Measurements from ENCODE around the gene CLEC5A.

DNA sequence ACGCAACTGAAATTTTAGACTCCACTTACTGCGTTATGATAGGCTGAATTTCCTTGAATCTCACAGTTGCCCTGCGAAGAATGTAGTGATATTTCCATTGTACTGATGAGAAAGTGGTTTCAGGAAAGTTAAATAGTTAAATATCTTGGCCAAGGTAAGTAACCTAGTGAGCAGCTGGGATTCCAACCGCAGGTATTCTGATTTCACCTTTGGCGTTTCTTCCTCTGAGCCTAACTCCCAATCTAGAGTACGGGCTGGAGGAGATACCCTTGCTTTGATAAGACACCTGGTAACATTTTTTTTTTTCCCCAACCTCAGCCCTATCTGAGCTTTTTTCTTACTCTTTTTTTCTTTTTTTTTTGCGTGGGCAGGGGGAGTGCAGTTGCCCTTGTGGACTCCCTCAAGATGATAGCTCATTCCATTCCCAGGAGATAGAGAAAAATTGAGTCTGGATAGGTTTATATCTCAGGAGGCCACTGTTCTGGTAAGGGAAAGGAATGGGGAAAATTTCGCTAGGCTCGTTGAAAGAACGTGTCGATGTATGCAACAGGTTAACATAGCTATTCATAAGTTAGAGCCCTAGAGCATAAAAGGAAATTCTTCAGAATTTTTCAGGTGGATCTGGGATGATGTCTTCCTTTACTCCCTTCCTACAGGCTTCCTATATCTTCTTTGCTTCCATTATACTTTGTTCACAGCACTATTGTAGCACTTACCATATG is 29.9 kb upstream of the CLEC5A start:
- TF ChIP-seq, protein P1, sequence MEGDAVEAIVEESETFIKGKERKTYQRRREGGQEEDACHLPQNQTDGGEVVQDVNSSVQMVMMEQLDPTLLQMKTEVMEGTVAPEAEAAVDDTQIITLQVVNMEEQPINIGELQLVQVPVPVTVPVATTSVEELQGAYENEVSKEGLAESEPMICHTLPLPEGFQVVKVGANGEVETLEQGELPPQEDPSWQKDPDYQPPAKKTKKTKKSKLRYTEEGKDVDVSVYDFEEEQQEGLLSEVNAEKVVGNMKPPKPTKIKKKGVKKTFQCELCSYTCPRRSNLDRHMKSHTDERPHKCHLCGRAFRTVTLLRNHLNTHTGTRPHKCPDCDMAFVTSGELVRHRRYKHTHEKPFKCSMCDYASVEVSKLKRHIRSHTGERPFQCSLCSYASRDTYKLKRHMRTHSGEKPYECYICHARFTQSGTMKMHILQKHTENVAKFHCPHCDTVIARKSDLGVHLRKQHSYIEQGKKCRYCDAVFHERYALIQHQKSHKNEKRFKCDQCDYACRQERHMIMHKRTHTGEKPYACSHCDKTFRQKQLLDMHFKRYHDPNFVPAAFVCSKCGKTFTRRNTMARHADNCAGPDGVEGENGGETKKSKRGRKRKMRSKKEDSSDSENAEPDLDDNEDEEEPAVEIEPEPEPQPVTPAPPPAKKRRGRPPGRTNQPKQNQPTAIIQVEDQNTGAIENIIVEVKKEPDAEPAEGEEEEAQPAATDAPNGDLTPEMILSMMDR (tag by site-specific recombination; IDR thresholded peaks at IDR 0.05), result no peak
- no peak for TF ChIP-seq ZNF133 (tag by site-specific recombination; IDR thresholded peaks at IDR 0.05)
- TF ChIP-seq, protein P2, sequence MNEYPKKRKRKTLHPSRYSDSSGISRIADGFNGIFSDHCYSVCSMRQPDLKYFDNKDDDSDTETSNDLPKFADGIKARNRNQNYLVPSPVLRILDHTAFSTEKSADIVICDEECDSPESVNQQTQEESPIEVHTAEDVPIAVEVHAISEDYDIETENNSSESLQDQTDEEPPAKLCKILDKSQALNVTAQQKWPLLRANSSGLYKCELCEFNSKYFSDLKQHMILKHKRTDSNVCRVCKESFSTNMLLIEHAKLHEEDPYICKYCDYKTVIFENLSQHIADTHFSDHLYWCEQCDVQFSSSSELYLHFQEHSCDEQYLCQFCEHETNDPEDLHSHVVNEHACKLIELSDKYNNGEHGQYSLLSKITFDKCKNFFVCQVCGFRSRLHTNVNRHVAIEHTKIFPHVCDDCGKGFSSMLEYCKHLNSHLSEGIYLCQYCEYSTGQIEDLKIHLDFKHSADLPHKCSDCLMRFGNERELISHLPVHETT (tag by site-specific recombination; IDR thresholded peaks at IDR 0.05), result no peak
- no peak for TF ChIP-seq KLF8 (tag by site-specific recombination; IDR thresholded peaks at IDR 0.05)
- TF ChIP-seq, protein P3, sequence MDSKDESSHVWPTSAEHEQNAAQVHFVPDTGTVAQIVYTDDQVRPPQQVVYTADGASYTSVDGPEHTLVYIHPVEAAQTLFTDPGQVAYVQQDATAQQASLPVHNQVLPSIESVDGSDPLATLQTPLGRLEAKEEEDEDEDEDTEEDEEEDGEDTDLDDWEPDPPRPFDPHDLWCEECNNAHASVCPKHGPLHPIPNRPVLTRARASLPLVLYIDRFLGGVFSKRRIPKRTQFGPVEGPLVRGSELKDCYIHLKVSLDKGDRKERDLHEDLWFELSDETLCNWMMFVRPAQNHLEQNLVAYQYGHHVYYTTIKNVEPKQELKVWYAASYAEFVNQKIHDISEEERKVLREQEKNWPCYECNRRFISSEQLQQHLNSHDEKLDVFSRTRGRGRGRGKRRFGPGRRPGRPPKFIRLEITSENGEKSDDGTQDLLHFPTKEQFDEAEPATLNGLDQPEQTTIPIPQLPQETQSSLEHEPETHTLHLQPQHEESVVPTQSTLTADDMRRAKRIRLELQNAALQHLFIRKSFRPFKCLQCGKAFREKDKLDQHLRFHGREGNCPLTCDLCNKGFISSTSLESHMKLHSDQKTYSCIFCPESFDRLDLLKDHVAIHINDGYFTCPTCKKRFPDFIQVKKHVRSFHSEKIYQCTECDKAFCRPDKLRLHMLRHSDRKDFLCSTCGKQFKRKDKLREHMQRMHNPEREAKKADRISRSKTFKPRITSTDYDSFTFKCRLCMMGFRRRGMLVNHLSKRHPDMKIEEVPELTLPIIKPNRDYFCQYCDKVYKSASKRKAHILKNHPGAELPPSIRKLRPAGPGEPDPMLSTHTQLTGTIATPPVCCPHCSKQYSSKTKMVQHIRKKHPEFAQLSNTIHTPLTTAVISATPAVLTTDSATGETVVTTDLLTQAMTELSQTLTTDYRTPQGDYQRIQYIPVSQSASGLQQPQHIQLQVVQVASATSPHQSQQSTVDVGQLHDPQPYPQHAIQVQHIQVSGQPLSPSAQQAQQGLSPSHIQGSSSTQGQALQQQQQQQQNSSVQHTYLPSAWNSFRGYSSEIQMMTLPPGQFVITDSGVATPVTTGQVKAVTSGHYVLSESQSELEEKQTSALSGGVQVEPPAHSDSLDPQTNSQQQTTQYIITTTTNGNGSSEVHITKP (tag by site-specific recombination; IDR thresholded peaks at IDR 0.05), result no peak
- TF ChIP-seq FEZF1 (tag by site-specific recombination; IDR thresholded peaks at IDR 0.05), result no peak
- no peak for TF ChIP-seq ZNF366 (tag by site-specific recombination; conservative IDR thresholded peaks at IDR 0.05)
- no peak for TF ChIP-seq ZNF501 (tag by site-specific recombination; IDR thresholded peaks at IDR 0.05)
- TF ChIP-seq, protein P4, sequence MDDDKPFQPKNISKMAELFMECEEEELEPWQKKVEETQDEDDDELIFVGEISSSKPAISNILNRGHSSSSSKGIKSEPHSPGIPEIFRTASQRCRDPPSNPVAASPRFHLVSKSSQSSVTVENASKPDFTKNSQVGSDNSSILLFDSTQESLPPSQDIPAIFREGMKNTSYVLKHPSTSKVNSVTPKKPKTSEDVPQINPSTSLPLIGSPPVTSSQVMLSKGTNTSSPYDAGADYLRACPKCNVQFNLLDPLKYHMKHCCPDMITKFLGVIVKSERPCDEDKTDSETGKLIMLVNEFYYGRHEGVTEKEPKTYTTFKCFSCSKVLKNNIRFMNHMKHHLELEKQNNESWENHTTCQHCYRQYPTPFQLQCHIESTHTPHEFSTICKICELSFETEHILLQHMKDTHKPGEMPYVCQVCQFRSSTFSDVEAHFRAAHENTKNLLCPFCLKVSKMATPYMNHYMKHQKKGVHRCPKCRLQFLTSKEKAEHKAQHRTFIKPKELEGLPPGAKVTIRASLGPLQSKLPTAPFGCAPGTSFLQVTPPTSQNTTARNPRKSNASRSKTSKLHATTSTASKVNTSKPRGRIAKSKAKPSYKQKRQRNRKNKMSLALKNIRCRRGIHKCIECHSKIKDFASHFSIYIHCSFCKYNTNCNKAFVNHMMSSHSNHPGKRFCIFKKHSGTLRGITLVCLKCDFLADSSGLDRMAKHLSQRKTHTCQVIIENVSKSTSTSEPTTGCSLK (tag by site-specific recombination; IDR thresholded peaks at IDR 0.05), result no peak
- TF ChIP-seq ZNF776 (tag by site-specific recombination; IDR thresholded peaks at IDR 0.05; ENCODE audit: borderline replicate concordance), result no peak
- TF ChIP-seq ZBTB7A (tag by site-specific recombination; IDR thresholded peaks at IDR 0.05; ENCODE audit: low read depth), result no peak

Measured in HEK293 (cell line).